KBM-7 (cell line): ENCODE results near the gene BNIP5.

Experiments used
- DNase-seq: peaks from one replicate; pipeline ENCODE4 v3.0.0-alpha.2; 2015
- in situ Hi-C: fragments of 300-500 bp; cut with MboI; formaldehyde crosslinking; loops from 2 replicates; pipeline ENCODE4 v1.14.3; 2020; ENCODE audit warnings: low sequenced_read_pairs, low pct_unique_long_range_greater_than_20kb, mixed read lengths

The BNIP5 gene

DNA sequence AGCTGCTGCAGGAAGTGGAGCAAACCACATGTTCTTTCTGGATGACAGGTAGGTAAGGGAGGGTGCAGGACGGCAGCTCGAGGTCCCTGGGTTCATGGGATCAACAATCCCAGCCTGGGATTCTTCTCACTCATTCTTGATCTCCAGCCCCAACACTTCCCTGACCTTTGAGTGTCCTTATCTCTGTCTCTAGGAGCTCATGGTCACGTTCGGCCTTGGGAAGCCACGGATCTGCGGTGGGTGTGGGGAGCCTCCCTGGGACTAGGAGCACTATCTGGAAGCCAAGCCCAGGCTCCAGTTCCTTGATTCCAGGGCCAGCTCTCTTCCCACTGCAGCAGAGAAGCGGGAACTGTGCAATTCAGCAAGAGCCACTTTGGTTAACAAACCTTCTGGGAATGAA, 27.5 kb downstream of the BNIP5 start:
- no peak for DNase-seq
- in situ Hi-C loops = no loop called here

DNA sequence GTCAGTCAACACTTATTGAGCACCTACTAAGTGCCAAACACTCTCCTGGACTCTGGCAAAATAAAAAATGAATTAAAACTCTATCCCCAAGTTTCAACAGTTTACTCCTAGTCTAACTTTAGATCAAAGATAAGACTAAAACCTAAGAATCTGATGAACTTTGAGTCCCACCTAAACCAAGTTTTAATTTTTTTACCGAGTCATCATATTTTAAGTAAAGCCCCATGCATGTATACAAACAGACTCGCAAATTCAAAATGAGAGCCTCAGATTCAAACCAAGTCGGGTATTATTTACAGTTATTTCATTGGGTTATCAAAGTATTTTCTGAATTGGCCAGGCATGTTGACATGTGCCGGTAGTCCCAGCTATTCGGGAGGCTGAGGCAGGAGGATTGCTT, 28.2 kb downstream of the BNIP5 start:
- no peak for DNase-seq
- in situ Hi-C loops = no loop called here

DNA sequence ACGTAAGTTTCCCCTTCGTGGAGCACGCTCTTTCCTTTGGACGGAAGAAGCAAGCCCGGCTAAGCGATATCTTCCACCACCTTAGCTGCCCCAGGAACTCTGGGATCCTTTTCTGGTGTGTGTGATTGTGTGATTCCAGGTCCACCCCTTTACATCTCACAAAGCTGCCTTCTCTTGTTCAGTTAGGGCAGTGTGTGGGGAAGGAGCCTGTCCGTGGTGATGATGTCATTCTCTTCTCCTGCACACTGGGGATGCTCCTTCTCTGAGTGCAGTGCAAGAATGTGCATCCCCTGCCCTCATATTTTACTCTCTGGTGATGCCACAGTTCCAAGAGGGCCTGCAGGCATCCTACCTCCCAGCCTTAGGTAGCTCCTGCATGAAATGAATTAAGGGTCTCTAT, 30.3 kb downstream of the BNIP5 start:
- DNase-seq = no peak
- in situ Hi-C loops = no loop called here

DNA sequence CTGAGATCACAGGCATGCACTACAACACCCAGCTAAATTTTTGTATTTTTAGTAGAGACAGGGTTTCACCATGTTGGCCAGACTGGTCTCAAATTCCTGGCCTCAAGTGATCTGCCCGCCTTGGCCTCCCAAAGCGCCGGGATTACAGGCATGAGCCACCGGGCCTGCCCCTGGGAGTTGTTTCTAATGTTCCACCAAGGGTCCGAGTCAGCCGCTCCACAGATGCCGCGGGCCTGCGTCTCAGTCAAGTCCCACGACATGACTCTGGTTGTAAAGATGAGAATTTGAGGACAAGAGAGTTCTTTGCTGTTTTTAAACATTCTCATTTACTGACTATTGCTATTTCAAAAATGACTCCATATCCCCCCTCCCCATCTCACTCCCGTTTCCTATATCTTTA, 30.8 kb downstream of the BNIP5 start:
- in situ Hi-C loops = no loop called here
- DNase-seq = no peak

DNA sequence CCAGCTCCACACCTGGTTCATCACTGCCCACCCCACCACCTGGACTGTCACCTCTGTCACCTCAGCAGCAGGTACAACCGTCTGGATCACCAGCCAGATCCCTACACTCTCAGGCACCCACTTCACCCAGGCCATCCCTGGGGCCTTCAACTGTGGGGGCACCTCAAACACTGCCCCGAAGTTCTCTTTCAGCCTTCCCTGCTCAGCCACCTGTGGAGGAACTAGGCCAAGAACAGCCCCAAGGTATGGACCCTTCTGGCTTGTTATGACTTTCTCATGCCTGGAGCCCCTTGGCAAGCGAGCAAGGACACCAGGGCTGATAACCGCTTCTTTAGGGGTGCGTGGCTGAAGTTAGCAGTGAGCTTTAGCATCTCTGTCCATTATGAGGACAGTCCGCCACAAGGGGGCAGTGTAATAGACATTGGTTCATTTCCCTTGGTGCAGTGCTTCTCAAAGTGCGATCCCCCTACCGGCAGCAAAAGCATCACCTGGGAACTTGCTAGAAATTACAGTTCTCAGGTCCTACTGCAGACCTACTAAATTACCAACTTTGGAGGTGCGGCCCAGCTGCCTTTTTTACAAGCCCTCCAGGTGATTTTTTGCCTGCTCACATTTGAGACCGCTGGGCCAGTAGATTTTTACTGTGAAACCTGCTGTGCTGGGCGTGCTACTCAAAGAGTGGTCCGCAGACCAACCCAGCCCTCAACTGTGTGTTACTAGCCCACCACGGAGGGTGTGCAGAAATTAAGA, 34.3 kb downstream of the BNIP5 start:
- in situ Hi-C loops = no loop called here
- DNase-seq = peak; percentile 91

DNA sequence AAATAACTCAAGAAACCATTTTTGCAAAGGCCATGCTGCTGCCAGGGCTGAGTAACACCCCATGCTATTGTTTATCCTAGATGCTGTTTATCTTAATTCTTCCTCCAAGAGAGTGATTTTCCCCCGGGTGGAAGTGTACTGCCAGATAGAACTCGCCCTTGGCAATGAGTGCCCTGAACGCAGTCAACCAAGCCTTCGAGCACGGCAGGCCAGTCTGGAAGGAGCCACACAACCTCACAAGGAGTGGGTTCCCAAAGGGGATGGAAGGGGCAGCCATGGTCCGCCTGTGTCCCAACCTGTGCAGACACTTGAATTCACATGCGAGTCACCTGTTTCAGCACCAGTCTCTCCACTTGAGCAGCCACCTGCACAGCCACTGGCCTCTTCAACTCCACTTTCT, 34.9 kb downstream of the BNIP5 start:
- DNase-seq = no peak
- in situ Hi-C loops = no loop called here

DNA sequence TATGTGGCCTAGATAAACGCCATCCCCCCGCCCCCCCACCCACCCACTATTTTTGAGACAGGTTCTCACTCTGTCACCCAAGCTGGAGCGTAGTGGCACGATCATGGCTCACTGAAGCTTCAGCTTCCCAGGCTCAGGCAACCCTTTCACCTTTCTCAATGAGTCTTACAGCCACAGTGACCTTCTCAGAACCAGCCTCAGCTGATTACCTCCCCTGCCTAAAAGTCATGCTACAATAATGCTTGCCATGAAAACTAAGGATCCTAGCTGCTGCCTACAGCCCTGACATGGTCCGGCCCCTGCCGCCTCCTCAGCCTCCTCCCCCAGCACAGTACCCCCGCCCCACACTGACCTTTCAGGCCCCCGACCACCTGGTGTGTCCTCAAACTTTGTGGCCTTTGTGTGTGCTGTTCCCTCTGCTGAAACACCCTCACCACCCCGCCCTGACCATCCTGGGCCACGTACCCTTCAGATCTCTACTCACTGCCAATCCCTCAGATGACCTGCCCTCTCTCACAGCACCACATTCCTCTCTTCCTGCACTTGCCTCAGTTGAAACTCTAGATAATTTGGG, 35.5 kb downstream of the BNIP5 start:
- DNase-seq = no peak
- in situ Hi-C loops = no loop called here

DNA sequence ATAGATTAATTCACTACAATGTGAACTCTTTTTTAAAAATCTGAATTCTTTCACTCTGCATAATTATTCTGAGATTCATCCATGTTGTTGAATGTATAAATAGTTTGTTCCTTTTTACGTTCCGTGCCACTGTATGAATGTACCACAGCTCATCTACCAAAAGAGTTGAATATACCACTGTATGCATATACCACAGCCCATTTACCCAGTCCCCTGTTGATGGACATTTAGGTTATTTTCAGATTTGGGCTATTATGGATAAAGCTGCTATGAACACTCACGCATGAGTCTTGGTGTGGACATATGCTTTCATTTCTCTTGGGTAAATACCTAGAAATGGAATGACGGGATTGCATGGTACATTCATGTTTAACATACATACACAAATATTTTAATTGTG, 38.7 kb downstream of the BNIP5 start:
- in situ Hi-C loops = no loop called here
- no peak for DNase-seq

DNA sequence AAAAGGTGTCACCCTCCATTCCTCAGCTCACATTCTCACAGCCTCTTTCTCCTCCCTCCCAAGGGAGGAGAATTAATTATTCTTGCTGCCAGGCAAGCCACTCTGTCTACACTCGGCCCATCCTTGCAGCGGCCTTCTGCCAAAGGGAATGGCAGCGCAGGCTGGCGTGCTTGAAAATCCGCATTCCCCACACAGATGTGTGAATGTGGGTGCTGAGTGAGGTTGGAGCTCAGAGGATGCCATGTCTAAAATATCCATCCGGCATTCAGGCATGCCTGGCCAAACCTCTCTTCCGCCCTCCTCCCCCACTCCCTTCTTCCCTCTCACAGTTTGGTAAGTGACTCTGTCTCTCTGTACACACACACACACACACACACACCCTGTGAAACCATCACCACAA, 39.2 kb downstream of the BNIP5 start:
- in situ Hi-C loops = no loop called here
- DNase-seq = no peak

DNA sequence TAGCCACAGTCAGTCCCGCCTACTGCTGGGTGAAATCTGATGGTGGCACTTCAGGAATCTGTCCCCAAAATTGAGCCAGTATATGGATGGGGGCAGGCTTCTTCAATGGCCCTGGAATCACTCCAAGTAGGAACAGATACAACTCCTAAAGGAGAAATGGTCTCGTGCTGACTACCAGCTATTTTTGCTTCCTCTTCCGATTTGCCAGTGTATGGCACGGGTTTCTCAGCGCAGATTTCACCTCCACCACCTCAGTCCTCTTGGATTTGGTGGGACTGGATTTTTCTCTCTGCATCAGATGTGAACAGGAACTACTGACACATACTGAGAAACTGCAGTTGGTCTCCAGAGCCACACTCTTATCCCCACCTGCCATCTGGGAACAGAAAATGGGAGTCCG, 39.6 kb downstream of the BNIP5 start:
- in situ Hi-C loops = no loop called here
- DNase-seq = no peak

DNA sequence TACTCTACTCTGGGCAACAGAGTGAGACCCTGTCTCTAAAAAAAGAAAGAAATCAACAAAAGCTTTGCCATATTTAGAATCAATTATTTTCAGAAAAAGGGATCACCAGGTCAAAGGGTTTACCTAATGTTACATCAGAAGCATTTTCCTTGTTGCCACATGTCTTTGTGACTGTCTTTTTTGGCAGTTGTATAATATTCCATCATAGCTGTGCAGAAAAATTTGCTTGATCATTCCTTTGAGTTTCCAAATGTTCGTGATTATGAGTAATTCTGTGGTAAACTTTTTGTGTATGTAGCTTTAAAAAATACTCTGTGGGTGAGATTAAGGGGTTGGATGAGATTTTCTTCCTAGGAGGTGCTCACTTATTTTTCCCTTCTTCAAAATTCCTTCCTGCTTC, 40.4 kb downstream of the BNIP5 start:
- in situ Hi-C loops = no loop called here
- DNase-seq = no peak

DNA sequence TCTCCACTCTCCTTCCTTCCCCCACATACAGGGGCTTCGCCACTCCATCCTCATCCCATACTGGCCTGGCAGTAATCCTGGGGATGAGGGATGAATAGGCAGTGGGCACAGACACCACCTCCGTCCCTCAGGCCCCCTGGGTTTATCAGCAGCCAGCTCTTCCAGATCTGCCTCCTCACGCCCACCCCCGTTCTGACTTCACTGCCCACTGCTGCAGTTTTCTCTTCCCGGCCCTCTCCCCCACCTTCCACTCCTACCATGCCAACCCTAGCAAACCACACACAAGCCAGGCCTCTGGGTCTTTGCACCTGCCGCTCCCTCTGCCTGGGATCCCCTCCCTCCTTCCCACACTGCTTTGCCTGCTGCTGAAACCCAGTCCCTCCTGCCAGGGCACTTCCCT, 44.5 kb downstream of the BNIP5 start:
- no peak for DNase-seq
- in situ Hi-C loops = no loop called here

DNA sequence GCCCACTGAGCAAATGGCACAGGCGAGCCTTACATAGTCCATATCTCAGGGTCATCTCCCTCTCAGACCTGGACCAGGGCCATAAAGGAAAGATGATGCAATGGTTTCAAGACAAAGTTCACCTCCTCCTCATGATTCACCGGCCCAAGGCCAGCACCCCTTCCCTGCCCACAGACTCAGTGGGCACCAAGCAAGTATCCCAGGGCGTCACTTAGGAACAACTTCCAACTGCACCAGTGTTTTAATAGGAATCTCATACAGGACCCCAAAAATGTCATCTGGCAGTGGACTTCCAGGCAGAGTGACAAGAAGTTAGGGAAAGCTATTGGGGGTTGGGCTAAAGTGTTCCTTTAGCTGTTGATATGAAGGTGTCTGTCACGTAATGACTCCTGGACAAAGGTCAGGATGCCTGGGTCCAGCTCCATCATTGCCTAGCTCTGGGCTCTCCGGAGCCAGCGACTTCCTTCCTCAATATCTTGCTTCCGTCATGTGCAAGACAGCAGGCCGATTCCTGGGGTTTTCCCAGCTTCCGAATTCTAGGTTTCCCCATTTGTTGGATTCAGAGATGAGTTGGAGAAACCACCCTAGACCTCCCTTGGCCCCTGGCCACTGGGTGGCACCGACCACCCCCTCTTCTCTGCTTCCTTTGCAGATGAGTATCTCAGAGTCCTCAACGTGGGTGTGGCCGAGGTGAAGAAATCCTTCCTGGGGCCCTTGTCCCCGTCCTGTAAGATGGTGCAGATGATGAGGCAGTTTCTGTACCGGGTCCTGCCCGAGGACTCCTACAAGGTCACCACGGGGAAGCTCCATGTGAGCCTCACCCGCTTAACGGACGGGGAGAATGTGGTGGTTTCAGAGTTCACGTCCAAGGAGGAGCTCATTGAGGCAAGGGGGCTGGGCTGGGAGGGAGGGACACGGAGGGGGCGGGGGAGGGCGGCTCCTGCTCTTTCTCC, 45.7 kb downstream of the BNIP5 start:
- DNase-seq = no peak
- in situ Hi-C loops = no loop called here

DNA sequence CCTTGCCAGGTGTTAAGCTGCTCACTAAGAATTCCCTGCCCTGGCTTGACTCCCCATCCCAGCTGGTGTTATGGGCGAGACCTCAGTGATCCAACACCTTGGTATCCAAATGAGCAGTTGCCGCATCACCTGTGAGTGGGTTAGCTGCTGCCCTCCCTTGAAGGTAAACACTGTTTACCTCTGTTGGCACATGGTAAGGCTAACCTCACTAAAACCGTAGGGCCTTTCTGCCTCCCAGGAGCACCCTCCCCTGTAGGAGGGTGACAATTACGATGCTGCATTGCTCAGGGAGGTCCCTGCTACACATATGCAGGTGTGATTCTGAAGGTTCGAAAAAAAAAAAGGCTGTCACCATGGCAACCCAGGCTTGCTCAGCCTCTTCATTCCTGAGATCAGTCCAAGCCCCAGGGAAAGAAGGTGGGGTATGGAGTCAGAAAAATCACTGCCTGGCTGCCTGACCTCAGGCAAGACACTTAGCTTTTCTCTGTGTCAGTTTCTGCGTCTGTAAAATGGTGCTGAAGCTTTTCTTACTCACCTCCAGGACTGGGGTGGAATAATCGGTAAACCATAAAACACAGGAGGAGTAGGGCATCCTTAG, 47.3 kb downstream of the BNIP5 start:
- in situ Hi-C loops = no loop called here
- no peak for DNase-seq

DNA sequence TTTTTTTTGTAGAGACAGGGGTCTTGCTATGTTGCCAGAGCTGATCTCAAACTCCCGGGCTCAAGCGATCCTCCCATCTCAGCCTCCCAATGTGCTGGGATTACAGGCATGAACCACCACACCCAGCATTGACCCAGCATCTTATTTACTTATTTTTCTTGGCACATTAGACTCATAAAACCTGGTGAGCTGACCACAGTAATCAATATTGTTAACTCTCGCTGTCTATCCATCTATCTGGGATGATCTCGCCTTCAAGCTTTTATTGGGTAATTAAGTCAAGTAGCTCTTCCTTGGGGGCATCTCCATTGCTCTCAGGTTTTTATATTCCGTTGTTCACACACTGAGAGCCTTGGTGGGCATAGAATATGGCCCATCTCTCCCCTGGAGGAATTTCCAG, 49.8 kb downstream of the BNIP5 start:
- in situ Hi-C loops = no loop called here
- DNase-seq = no peak

DNA sequence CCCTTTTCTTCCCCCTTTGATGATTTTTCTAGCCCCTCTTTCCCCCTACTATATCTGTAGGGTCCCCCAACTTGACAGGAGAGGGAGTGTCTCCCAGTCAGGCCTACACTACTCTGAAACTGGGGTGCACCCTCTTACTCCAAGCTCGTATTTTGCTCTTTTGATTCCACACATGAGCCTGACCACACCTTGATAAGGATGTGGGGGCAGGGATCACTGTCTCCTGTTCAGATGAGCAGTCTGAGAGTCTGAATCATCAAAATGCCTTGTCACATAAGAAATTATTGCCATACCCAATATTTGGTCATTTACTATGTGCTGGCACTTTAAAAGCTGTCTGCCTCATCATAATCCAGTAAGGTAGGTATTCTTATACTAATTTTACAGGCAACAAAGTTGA, 50.9 kb downstream of the BNIP5 start:
- in situ Hi-C loops = no loop called here
- no peak for DNase-seq

DNA sequence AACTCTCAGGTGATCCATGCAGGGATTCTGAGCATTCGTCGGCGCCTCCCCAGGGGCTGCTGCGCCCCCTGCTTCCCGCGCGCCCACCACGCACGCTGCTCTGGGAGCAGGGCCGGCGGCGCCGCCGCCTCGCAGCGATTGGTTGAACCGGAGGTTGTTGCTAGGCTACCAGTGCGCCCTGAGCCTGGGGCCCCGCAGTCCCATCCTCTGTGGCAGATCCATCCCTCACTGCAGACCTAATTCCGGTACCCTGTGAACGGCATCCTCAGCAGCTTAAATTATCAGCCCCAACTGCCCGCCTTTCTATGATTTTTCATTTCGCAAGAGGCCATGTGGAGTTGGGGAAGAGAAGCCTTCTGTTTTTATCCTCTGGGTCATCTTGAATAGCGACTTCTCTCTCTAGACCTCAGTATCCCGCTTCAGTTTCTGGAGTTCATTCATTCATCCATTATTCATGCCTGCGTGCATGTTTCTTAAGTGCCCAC, 51.5 kb downstream of the BNIP5 start:
- in situ Hi-C loops = no loop called here
- no peak for DNase-seq

DNA sequence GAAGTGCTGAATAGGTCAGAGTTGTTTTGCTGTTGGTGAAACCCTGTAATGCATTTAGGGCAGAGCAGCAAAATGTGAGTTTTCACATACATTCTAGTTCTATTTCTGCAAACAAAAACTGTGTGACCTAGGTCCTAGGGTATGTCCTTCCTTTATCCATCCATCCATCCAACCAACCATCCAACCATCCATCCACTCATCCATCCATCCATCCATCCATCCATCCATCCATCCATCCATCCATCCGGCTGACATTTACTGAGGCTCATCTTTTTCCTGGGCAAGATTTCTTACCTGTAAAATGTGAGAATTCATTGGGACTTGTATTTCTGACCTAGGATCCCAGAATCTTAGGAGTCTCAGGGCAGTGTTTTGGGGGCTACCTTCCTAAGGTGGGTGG, 52.3 kb downstream of the BNIP5 start:
- no peak for DNase-seq
- in situ Hi-C loops = no loop called here

DNA sequence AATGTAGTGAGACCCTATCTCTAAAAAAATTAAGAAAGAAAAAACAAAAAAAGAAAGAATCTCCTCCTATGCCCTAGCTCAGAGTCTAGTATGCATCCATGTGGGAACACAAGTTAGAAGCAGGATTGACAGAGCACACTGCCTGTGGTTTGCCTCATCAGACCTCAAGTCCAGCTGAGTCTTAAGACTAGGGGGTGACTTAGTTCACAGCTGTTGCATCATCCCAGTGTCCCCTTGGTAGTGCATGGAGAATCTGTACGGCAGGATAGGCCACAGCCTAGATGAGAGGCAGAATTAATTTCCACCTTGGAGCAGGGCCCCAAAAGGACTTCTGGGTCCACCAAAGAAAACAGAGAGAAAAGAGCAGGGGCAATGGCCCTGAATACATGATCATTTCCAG, 53.1 kb downstream of the BNIP5 start:
- in situ Hi-C loops = no loop called here
- DNase-seq = no peak

DNA sequence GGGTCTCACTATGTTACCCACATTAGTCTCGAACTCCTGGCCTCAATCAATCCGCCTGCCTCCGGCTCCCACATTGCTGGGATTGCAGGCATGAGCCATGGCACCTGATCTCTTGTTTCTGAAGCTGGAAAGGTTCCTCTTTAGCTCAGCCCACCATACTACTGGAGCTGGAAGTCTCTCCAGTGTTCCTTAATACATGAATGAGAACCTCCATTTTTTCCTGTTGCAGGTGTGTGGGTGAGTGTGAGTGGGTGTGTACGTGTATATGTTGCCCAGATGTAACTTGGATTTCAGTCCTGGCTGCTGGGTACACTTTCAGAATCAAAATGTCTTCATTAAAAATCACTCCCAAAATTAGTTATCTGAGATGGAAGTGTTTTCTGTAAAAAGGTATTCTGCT, 55.7 kb downstream of the BNIP5 start:
- in situ Hi-C loops = no loop called here
- DNase-seq = no peak
